Measurements from ENCODE around the gene DOCK7. TPM values are rescaled to one million over a fixed set of nuclear protein-coding genes. Genes with fewer than 3 reads are reported as not detected.

DOCK7 gene
- total RNA-seq, 1 experiment from 2014 or later: 60.8 TPM

GRCh38 chr1:62444701-62445100, 243.5 kb downstream of the DOCK7 start:
- ChIA-PET CTCF (no interaction called here), POLR2A (ENCODE audit: low non-redundant PET) (no interaction called here)
- Histone ChIP-seq H3K4me3 (ENCODE audit: low read depth, low read length, poor library complexity, severe bottlenecking) (no peak overlapping the region), H3K9me3 (ENCODE audit: low read depth, low read length, poor library complexity, severe bottlenecking) (no peaks in the 10 kb centered on the region), H3K27me3 (replicated peaks; ENCODE audit: insufficient read depth, low read depth, low read length, poor library complexity) (no peaks in the 10 kb centered on the region), H3K36me3 (ENCODE audit: insufficient read depth, low read length, poor library complexity, severe bottlenecking) (peaks cover 94% of the 10 kb centered on the region), H3K27ac (ENCODE audit: low read depth, low read length, poor library complexity, severe bottlenecking) (no peak overlapping the region), H3K4me1 (ENCODE audit: insufficient read depth, low read length, poor library complexity, severe bottlenecking) (peaks cover 14% of the 10 kb centered on the region)
- no peak for DNase-seq (ENCODE audit: low spot score)
- no TSS peak for BruUV-seq (replicated peaks)
- intact Hi-C loops (cut with micrococcal nuclease; ENCODE audit: unreplicated experiment): no loop called here
- TF ChIP-seq CTCF (conservative IDR thresholded peaks at IDR 0.05; ENCODE audit: low read depth, low read length) (no peak), EZH2 (IDR thresholded peaks at IDR 0.05; ENCODE audit: borderline replicate concordance, low read depth, low read length, poor library complexity, severe bottlenecking) (no peak)

GRCh38 chr1:62439652-62440371, 248.4 kb downstream of the DOCK7 start:
- Histone ChIP-seq H3K4me1 (ENCODE audit: insufficient read depth, low read length, poor library complexity, severe bottlenecking) (peaks cover 26% of the 10 kb centered on the region), H3K4me3 (ENCODE audit: low read depth, low read length, poor library complexity, severe bottlenecking) (peak overlapping the region; percentile 93), H3K9me3 (ENCODE audit: low read depth, low read length, poor library complexity, severe bottlenecking) (no peaks in the 10 kb centered on the region), H3K27me3 (replicated peaks; ENCODE audit: insufficient read depth, low read depth, low read length, poor library complexity) (no peaks in the 10 kb centered on the region), H3K36me3 (ENCODE audit: insufficient read depth, low read length, poor library complexity, severe bottlenecking) (peaks cover 46% of the 10 kb centered on the region), H3K27ac (ENCODE audit: low read depth, low read length, poor library complexity, severe bottlenecking) (peak overlapping the region; percentile 61)
- POLR2A ChIA-PET (ENCODE audit: low non-redundant PET): no interaction called here
- peak; percentile 35 for DNase-seq (ENCODE audit: low spot score)
- BruUV-seq (replicated peaks): no TSS peak
- no peak for TF ChIP-seq EZH2 (IDR thresholded peaks at IDR 0.05; ENCODE audit: borderline replicate concordance, low read depth, low read length, poor library complexity, severe bottlenecking)
- no peak for TF ChIP-seq CTCF (conservative IDR thresholded peaks at IDR 0.05; ENCODE audit: low read depth, low read length)
- CTCF ChIA-PET: no interaction called here
- intact Hi-C loops (cut with micrococcal nuclease; ENCODE audit: unreplicated experiment): loop anchor here (10.0 kb wide), 1 partner anchor 485 kb away; no protein-coding TSS in a partner anchor

GRCh38 chr1:62438163-62438562, 250.0 kb downstream of the DOCK7 start:
- TSS peak; percentile 28 for BruUV-seq (replicated peaks)
- H3K9me3 ChIP-seq (ENCODE audit: low read depth, low read length, poor library complexity, severe bottlenecking): no peaks in the 10 kb centered on the region
- peaks cover 29% of the 10 kb centered on the region for H3K36me3 ChIP-seq (ENCODE audit: insufficient read depth, low read length, poor library complexity, severe bottlenecking)
- no peaks in the 10 kb centered on the region for H3K27me3 ChIP-seq (replicated peaks; ENCODE audit: insufficient read depth, low read depth, low read length, poor library complexity)
- DNase-seq (ENCODE audit: low spot score): peak; percentile 23
- TF ChIP-seq CTCF (conservative IDR thresholded peaks at IDR 0.05; ENCODE audit: low read depth, low read length) (no peak), EZH2 (IDR thresholded peaks at IDR 0.05; ENCODE audit: borderline replicate concordance, low read depth, low read length, poor library complexity, severe bottlenecking) (no peak)
- intact Hi-C loops (cut with micrococcal nuclease; ENCODE audit: unreplicated experiment): loop anchor here (10.0 kb wide), 1 partner anchor 483 kb away; no protein-coding TSS in a partner anchor
- POLR2A ChIA-PET (ENCODE audit: low non-redundant PET): no interaction called here
- peak overlapping the region; percentile 93 for H3K4me3 ChIP-seq (ENCODE audit: low read depth, low read length, poor library complexity, severe bottlenecking)
- peaks cover 26% of the 10 kb centered on the region for H3K4me1 ChIP-seq (ENCODE audit: insufficient read depth, low read length, poor library complexity, severe bottlenecking)
- peak overlapping the region; percentile 100 for H3K27ac ChIP-seq (ENCODE audit: low read depth, low read length, poor library complexity, severe bottlenecking)
- CTCF ChIA-PET: no interaction called here
